ENCODE results near the gene MAP4. TPM values are rescaled to one million over a fixed set of nuclear protein-coding genes. Genes with fewer than 3 reads are reported as not detected.

The MAP4 gene
- total and polyA plus RNA-seq, 2 of the 13 experiments (the other 11 are each of a cell fraction or from before 2014, with no cell fraction given): 33.1 to 38.7 TPM

- TF ChIP-seq KLF15 (CRISPR knock-in tag; IDR thresholded peaks at IDR 0.05; ENCODE audit: borderline replicate concordance): no peak
- TF ChIP-seq ZBED4 (CRISPR knock-in tag; IDR thresholded peaks at IDR 0.05; ENCODE audit: borderline replicate concordance): no peak
- no peak for TF ChIP-seq SOX5 (CRISPR knock-in tag; IDR thresholded peaks at IDR 0.05; ENCODE audit: borderline replicate concordance)
- no peak for TF ChIP-seq RFX3 (CRISPR knock-in tag; IDR thresholded peaks at IDR 0.05)
- no peak for TF ChIP-seq CERS6 (CRISPR knock-in tag; IDR thresholded peaks at IDR 0.05)
- no peak for TF ChIP-seq SP4 (CRISPR knock-in tag; IDR thresholded peaks at IDR 0.05)
- no peak for TF ChIP-seq KDM6A (CRISPR knock-in tag; IDR thresholded peaks at IDR 0.05; ENCODE audit: low read depth)
- TF ChIP-seq HOMEZ (CRISPR knock-in tag; IDR thresholded peaks at IDR 0.05; ENCODE audit: low read depth): no peak
Observed at GRCh38 chr3:48057521-48057920, 41.3 kb upstream of the MAP4 start (continued).
